ENCODE data around the gene MESP2. TPM values are rescaled to one million over a fixed set of nuclear protein-coding genes. Genes with fewer than 3 reads are reported as not detected.

Gene MESP2
- total RNA-seq (2021; fragmentation: NEBNext Ultra II Directional; extraction: Animal tissue kit (Norgen Biotek cat#: 25700)), result 0.35 and 0.38 TPM in 2 replicates
- 0.80 and 1.6 TPM in 2 replicates for polyA plus RNA-seq (2011; rRNA removed)
- polyA plus RNA-seq (2011; cell fraction: cytosol; rRNA removed), result 0.57 TPM
- 0.61 TPM for polyA plus RNA-seq (2011; cell fraction: nucleus; rRNA removed)
- 0.25 to 0.88 TPM (median 0.68 TPM) in 3 of 4 replicates, not detected in the other for polyA plus RNA-seq (2012, experiment 1 of 2)
- 0.43 TPM for polyA plus RNA-seq (2012, experiment 2 of 2)
- 0.28 TPM for polyA plus RNA-seq (2013, experiment 1 of 2)
- polyA plus RNA-seq (2013, experiment 2 of 2), result 0.40 TPM
- polyA minus RNA-seq (2011; rRNA and poly(A)+ RNA removed), result not detected in 2 replicates
- not detected for polyA minus RNA-seq (2011; cell fraction: cytosol; rRNA and poly(A)+ RNA removed)
- 0.60 TPM for polyA minus RNA-seq (2011; cell fraction: nucleus; rRNA and poly(A)+ RNA removed)
- long read RNA-seq, experiment 1, partial matches to known transcripts, result 0 of 1 reads
- long read RNA-seq, experiment 1, other reads (novel, unspliced or antisense), result 0 of 1 reads
- long read RNA-seq, experiment 2, result 0 reads

GRCh38 chr15:89776274-89777072, at the start of gene MESP2:
MESP2 (plus strand) TSS chr15:89776332; CDS start chr15:89776358, 26 bp downstream.
- Histone ChIP-seq H2AK5ac (ENCODE audit: low read depth, low read length) (no peak within 1 kb of the TSS), H3K14ac (ENCODE audit: insufficient read length) (no peak within 1 kb of the TSS), H3K4me3 (ENCODE audit: extremely low read depth in 1 of 4, insufficient read depth in 2 of 4, low read depth in 3 of 4, low read length in 4 of 4) (peak within 1 kb of the TSS; percentile 3 to 56 (median 30); a peak in 7 of 8 replicates), H2BK20ac (ENCODE audit: low read length) (no peak within 1 kb of the TSS), H3K56ac (replicated peaks; ENCODE audit: insufficient read length, low read depth, low read length) (no peak within 1 kb of the TSS), H2BK12ac (ENCODE audit: low read depth, low read length) (0 out of 2 replicates have a peak within 1 kb of the TSS, but pooled peaks have one; percentile 27), H3K79me1 (ENCODE audit: low read depth, low read length) (no peaks in the 10 kb centered on the region), H4K8ac (ENCODE audit: extremely low read depth, insufficient read depth, low read length) (peak within 1 kb of the TSS; percentile 95), H2BK5ac (ENCODE audit: low read depth, low read length) (no peak within 1 kb of the TSS), H4K20me1 (replicated peaks in 1 of 2; ENCODE audit: control insufficient read depth in 1 of 2, insufficient read depth in 2 of 2, low read length in 2 of 2) (no peaks in the 10 kb centered on the region), H3K4me2 (ENCODE audit: insufficient read depth in 1 of 2, low read depth in 2 of 2, low read length in 2 of 2) (peak within 1 kb of the TSS; percentile 34 to 75; a peak in 3 of 4 replicates), H4K5ac (ENCODE audit: insufficient read length, low read depth, low read length) (no peak within 1 kb of the TSS), H3K9ac (replicated peaks in 1 of 4; ENCODE audit: extremely low read depth in 1 of 4, low read depth in 3 of 4, low read length in 3 of 4) (no peak within 1 kb of the TSS; a peak in 2 of 7 replicates), H3K27ac (ENCODE audit: low read depth, low read length) (no peak within 1 kb of the TSS), H3K23ac (ENCODE audit: insufficient read length) (no peak within 1 kb of the TSS), H4K91ac (replicated peaks; ENCODE audit: insufficient read length, low read length) (no peak within 1 kb of the TSS), H3K9me3 (ENCODE audit: insufficient read depth in 2 of 2, low read depth in 1 of 2, low read length in 1 of 2) (no peaks in the 10 kb centered on the region), H3K27me3 (replicated peaks in 1 of 4; ENCODE audit: control insufficient read depth in 3 of 4, extremely low read depth in 1 of 4, insufficient read depth in 3 of 4, low read length in 3 of 4) (peaks cover 13 to 31% (median 27%) of the 10 kb centered on the region in 4 experiments), H3K79me2 (ENCODE audit: control insufficient read depth in 1 of 2, insufficient read depth in 2 of 2, low read length in 2 of 2) (no peaks in the 10 kb centered on the region), H3K23me2 (ENCODE audit: low read depth, low read length) (no peaks in the 10 kb centered on the region; the same call in 1 of the 2 replicates), H3K18ac (ENCODE audit: extremely low read depth, low read length) (peak within 1 kb of the TSS; percentile 97), H2BK15ac (ENCODE audit: low read length) (no peak within 1 kb of the TSS), H3K4me1 (replicated peaks in 1 of 4; ENCODE audit: control insufficient read depth in 3 of 4, insufficient read depth in 4 of 4, low read length in 3 of 4) (peaks cover 0 to 4% (median 1%) of the 10 kb centered on the region in 4 experiments; a peak in 2 of 7 replicates), H2AFZ (ENCODE audit: low read length) (peak within 1 kb of the TSS; percentile 22; the same call in 1 of the 2 replicates), H2BK120ac (replicated peaks; ENCODE audit: low read depth, low read length) (no peak within 1 kb of the TSS), H3K36me3 (ENCODE audit: control insufficient read depth in 2 of 4, insufficient read depth in 4 of 4, low read length in 3 of 4) (no peaks in the 10 kb centered on the region), H3K4ac (replicated peaks; ENCODE audit: insufficient read length, low read depth, low read length) (peak within 1 kb of the TSS; percentile 91)
- POLR2A ChIA-PET (ENCODE audit: partially characterized antibody), result interaction anchor here (1.4 to 2.5 kb wide), 3 partner anchors 16 to 51 kb away, joined by 3 to 7 read pairs (median 3); no protein-coding TSS in a partner anchor
- DNase-seq (ENCODE audit: low read depth in 1 of 2, low spot score in 2 of 2) (peak; percentile 75 to 90), FAIRE-seq (no peak)
- CTCF ChIA-PET (ENCODE audit: partially characterized antibody), result interaction anchor here (0.7 to 6.5 kb wide), 12 partner anchors 9 to 111 kb away, joined by 3 to 90 read pairs (median 3); partner anchors contain the start of gene ANPEP
- WGBS, 2 experiments (ENCODE audit: extremely low coverage in 1 of 2, insufficient coverage in 1 of 2, insufficient read length in 1 of 2, insufficient replicate concordance in 2 of 2, low coverage in 1 of 2, low lambda C conversion rate in 2 of 2, missing lambda C conversion rate in 1 of 2), result 13% methylated on average over 58 of the region's 82 CpGs; no CpG with 5 or more reads in 1 of the 2 experiments
- TF ChIP-seq CTCF (IDR thresholded peaks at IDR 0.05; ENCODE audit: control extremely low read depth in 1 of 3, insufficient read depth in 1 of 3, low read depth in 1 of 3, low read length in 3 of 3) (peak; percentile 67 to 78 (median 71)), E2F6 (IDR thresholded peaks at IDR 0.05) (peak; percentile 99), CHD2 (IDR thresholded peaks at IDR 0.05; ENCODE audit: low read length) (no peak), CBX5 (IDR thresholded peaks at IDR 0.05; ENCODE audit: low read depth, low read length) (no peak), CEBPB (IDR thresholded peaks at IDR 0.05; ENCODE audit: low read depth, low read length) (no peak), SIRT6 (IDR thresholded peaks at IDR 0.05; ENCODE audit: low read length) (no peak)
